GM19240 (cell line): Measurements from ENCODE around the gene POU2F2.

Experiments used
- DNase-seq: peaks from one replicate; pipeline ENCODE4 v3.0.0; 2011; ENCODE audit warnings: low spot score; ENCODE audit not compliant: insufficient read length

Gene POU2F2

DNA sequence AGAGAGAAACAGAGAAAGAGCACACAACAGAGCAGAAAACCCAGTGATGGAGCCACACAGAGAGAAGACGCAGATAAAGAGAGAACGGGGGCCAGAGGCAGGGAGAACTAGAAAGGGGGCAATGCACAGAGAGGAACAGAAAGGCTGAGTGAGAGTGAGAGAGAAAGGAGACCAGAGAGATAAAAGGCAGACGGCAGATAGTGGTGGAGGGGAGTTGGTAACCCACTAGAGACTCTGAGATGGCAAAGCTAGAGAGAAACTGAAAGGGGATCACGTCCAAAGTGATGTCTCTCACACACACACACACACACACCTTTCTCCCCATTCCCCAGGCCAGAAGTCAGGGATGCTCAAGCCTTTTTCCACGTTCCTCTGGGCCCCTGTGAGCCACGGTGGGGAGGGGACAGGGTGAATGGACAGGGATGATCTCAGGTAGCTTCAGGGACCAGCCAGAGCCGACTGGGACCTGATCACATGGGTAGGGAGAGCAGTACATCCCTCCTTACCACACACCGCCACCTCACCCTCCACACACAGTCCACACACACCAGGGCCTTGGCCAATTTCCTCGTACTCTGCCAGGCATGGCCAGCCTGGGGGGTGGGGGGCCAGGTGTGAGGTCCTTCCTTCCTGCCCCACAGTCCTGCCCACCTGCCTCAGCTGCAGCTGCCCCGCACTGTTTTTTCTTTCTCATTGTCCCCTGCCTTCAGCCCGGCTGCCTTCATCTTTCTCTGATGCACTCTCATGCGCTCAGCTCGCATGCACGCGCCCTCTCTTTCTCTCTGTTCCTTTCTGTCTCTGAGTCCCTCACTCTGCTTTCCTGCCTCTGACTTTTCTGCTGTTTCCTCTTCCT is 22.5 kb upstream of the POU2F2 start:
- no peak for DNase-seq

DNA sequence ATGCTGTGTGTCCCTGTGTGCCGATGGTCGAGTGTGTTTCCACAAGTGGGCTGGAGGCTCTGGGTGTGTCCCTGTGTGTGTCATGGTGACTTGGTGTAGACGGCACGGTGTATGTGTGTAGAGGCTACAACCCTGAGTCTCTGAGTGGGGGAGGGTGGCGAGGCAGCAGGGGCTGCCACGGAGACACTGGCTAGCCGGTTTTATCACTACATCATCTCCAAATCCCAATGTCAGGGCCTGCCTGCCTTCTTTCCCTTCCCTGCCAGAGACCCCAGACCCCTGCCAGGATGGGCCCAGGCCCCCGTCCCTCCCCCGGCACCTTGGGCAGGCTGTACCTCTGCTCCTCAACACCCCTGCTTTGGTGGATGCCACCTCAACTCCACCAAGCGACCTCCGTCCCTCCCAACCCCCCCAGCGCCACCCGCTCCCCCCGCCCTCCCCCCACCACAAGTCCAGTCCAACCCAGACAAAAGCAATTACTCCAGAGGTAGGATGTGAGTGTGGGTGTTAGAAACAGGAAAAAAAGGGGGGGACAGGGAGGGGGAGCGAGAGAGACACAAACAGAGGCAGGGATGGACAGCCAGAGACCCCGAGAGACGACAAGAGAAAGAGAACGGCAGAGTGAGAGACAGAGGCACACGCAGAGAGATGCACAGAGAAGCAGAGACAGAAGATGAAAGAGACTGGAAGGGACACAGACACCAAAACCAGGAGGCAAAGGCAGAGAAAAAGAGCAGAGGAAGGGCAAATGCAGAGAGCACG is 21.6 kb upstream of the POU2F2 start:
- no peak for DNase-seq

- DNase-seq: no peak
Observed at GRCh38 chr19:42152910-42153671, 20.8 kb upstream of the POU2F2 start.

- no peak for DNase-seq
Observed at GRCh38 chr19:42151782-42152684, 19.8 kb upstream of the POU2F2 start.

- no peak for DNase-seq
Observed at GRCh38 chr19:42150911-42151361, 18.7 kb upstream of the POU2F2 start.

- DNase-seq: no peak
Observed at GRCh38 chr19:42150364-42150763, 18.1 kb upstream of the POU2F2 start.

- DNase-seq: no peak
Observed at GRCh38 chr19:42149447-42150202, 17.4 kb upstream of the POU2F2 start.

DNA sequence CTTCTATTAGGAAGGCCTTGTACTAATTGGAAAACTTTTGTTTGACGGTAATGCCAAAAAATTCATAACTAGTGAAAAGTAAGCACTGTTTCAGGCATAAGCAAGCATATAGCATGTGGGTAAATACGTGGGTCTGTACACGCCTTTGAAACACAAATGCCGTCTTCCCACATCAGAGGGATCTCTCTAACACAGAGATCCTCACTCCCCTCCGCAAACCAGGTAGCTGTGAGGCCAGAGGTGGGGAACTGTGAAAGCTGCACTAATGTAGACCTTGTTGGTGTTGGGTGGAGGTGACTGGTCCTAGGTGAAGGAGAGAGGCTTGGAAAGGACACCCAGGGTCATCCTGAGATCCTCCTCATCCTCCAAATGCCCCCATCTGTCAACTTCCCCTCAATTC is 16.0 kb upstream of the POU2F2 start:
- DNase-seq: no peak

- no peak for DNase-seq
Observed at GRCh38 chr19:42143341-42144234, 11.3 kb upstream of the POU2F2 start.

DNA sequence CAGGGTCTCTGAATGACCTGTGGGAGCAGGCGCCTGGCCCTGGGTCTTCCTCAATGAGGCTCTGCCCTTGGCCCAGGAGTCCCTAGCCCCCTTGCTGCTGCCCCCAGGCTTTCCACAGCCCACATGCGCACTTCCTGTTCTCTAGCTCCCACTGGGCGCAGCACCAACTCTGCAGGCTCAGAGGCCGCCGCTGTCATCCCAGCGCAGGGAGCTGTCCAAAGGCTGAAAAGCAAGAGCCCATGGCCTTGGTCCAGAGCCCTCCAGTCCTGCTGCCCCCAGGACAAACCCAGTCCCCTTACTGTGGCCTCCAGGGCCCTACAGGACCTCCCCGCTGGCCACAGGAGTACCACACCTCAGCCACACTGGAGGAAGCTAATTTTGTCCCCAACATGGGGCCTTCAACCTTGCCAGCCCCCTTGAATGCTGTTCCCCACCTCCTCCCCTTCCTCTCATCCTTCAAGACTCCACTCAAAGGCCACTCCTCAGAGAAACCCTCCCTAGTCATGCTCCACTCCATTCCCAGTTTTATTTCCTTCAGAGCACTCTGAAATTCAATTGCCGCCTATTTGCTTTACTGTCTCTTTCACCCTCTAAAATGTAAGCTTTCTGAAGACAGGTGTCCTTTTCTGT is 8.0 kb upstream of the POU2F2 start:
- no peak for DNase-seq

DNA sequence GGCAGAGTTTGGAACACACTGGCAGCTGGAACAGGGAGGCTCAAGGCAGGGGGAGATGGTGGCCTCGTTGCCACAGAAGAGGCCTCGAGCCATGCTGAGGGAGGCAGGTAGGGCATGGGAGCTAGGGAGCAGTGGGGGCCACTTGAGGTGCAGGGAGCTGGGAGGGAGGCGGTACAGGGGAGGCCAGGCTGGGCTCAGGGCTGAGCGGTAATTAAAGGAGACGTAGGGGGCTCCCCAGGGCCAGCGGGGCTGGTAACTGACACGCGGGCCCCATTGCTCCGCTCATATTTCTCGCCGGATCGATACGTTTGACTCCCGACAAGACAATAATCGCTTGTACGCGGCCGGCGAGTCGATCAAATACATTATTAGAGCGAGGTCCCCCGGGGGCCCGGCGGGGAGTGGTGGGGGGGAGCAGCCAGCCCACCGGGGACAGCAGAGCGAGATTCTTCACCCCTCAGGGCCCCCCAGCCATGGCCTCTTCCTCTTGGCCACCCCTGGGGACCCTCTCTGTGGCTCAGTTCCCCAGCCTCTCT is 2.4 kb upstream of the POU2F2 start:
- no peak for DNase-seq

DNA sequence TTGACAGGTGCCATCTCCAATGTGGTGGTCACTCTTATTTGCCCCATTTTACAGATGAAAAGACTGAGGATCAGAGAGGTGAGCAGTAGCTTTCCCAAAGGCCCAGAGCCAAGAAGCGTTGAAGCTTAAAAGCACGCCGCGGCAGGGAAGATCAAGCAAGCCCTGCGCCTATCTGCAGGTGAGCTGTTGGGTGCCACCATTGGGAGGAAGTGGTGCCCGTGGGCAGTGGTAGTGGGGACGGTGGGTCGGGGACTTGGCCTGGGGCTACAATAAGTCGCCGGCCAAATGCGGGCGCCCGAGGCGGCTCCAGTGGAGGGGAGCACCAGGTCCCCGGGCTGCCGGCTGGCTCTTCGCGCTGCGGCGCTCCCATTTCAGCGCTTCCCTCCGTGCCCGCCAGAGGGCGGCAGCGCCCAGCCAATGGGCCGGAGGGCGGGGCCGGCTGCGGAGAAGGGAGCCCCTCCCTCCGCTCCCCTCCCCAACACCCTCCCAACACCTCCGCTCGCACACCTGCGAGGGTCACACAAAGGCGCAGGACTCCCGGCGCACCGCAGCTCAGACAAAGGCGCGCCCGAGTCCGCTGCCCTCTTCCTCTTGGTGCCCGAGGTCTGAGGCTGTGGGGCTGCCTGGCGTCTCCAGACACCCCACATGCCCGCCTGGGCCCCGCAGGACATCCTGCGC is 744 bp upstream of the POU2F2 start:
- peak; percentile 62 for DNase-seq

- DNase-seq: no peak
Observed at GRCh38 chr19:42131149-42132029, 857 bp downstream of the POU2F2 start.

GRCh38 chr19:42130254-42130573 is 2.0 kb downstream of the POU2F2 start:
- no peak for DNase-seq

DNA sequence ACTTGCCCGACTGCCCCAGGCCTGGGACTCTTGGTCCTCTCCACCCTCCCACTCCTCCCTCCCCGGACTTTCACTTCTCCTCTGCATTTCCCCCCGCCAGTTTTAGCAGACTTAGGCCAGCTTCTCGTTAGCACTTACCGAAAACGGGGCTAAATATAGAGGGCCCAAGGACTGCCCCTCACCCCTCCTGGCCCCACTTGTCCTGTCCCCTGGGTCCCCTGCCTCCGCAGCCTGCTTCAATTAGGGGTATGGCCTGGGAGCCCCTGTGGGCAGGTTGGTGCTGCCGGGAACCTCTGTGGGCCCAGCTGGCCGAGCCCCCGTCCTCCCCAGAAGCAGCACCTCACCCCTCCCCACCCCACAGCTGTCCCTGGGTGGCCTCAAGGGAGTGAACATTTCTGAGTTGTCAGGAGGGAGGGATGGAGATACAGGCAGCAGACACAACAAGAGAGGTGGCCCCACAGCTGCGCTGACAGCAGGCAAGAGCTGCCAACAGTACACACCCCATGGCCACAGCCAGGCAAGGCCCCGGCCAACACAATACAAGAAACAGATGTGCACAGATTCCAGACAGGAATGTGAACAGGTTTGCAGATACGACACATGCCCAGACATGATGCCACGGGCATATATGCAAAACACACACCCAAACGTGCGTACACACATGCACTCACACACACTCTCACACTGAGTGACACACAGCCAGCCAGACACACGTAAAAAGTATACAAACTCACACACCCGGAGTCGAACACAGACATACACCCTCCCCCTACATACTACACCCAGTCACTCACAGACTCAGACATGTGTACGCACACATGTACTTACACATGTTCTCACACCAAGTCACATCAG is 2.6 kb downstream of the POU2F2 start:
- DNase-seq: peak; percentile 58

GRCh38 chr19:42126574-42126973 is 5.7 kb downstream of the POU2F2 start:
- DNase-seq: no peak
